NCI-H460 (cell line): Measurements from ENCODE around the gene DAB1. TPM values are rescaled to one million over a fixed set of nuclear protein-coding genes. Genes with fewer than 3 reads are reported as not detected.

Source experiments
- DNase-seq: peaks from one replicate; pipeline ENCODE4 v3.0.0-alpha.2; 2016; ENCODE audit warnings: low read depth; ENCODE audit errors: extremely low read depth
- total RNA-seq: library from RNA; depleted of rRNA; stranded (reverse); fragments of >200 nt; shearing (Covaris generic); gene quantifications from 2 replicates; pipeline ENCODE4 v1.2.3, GENCODE V29; 2014

DAB1 gene
- total RNA-seq, 1 experiment from 2014 or later = 0.45 TPM

DNA sequence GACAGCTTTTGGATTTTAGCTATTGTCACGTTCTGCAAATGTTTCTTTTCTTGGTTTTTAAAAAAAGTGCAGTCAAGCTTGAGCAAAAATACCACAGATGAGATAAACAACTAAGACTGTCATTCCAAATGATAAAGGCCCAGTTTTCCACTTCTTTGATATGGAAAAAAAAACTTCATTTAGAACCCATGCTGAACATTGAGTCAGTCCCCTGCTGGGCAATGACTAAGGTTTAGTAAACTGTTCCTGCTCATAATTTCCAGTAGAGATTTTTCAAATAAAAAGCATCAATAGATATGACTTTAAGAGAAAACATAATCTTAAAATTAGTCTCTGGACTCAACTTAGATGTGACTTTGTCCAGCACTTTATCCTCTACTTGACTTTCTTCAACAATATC lies 290.2 kb downstream of the DAB1 start:
- DNase-seq = no peak

DNA sequence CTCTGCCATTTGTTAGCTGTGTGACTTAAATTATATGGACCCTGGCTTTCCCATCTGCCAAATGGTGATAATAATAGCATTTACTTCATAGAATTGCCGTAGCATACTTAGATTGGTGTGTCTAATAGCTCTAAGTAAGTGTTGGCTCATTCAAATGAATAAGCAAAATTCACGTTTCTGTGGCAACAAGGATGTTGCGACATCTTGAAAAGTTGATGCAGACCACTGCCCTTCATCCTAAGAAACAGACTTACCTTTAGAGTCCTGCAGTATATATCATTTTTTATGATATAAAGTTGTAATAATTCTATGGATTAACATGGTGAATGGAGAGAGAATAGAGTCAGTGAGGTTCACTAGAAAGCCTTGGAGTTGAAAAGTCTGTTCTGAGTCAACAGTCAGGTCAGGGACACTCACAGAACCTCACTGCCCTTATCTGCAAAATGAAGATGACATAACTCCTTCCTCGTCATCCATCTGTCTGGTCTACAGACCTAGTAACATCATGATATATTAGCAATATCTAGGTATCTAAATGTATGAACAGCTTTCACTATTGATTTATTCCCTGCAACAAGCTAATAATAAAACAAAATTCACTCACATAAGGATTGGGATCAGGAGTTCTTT lies 290.8 kb downstream of the DAB1 start:
- DNase-seq = no peak

DNA sequence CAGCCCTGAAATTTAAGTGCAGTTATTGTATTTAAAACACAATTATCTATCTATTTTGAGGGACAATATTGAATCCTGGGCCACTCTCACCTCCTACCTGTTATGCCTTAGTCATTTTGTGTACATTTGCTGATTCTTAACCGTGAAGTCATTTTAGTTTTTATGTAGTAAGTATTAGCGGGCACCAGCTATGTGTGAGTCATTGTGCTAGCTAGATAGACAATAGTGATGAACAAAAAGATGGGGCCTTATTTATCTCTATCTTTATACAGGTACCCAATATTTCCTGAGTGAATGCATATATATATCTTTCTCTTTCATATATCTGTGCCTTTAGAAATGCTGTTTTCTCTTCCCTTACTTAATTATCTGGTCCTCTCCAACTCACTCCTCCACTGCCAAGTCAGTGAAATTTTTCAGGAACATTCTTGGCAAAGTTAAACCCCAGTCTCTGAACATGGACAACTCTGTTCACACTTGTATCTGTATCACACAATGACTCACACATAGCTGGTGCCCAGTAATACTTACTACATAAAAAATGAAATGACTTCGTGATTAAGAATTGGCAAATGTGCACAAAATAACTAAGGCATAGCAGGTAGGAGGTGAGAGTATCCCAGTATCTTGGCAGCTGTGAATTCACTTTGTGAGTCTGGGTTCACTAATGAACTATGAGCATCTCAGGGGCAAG lies 292.0 kb downstream of the DAB1 start:
- no peak for DNase-seq

DNA sequence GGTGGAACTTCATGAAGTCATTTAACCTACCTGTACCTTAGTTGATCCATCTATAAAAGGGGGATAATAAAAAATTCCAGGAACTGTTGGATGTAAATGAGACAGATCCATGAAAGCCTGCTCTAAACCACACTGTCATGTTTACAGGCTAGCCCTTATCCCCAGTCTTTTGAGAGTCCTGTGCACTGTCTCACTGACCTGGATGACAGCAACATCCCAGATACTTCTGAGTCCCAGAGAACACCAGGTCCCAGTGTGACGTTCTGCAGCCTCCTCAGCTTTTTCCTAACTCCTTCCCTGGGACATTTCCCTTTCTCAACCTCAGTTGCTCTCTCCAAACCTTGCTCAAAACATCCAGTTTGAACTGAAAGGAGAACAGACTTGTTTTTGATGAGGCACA lies 292.6 kb downstream of the DAB1 start:
- no peak for DNase-seq

DNA sequence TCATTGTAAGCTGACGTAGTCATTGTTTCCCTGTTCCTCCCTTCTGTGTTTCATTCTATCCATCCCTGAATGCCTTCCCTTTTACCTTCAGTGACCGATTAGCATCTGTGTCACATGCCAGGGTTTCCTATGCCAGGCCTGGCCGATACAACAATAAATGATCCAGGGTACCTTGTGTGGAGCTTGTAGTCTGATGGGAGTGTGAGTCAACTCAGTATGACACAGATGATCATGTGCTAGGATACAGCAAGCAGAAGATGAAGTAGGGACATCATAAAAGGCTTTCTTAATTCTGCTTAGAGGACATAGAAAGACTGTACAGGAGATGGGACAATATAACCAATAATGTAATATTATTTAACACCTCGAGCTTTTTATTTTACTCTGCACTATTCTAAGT lies 294.0 kb downstream of the DAB1 start:
- no peak for DNase-seq

DNA sequence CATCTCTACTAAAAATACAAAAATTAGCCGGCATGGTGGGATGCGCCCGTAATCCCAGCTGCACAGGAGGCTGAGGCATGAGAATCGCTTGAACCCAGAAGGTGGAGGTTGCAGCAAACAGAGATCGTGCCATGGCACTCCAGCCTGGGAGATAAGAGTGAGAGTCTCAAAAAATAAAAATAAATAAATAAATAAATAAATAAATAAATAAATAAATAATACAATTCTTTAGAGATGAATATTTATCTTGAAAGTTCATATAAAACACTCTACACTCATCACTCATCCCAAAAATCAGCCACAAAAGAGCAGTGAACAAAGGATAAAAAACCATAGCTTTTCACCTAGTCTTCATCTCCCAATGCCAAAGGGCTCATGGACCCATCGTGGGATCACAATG lies 295.9 kb downstream of the DAB1 start:
- DNase-seq = no peak

DNA sequence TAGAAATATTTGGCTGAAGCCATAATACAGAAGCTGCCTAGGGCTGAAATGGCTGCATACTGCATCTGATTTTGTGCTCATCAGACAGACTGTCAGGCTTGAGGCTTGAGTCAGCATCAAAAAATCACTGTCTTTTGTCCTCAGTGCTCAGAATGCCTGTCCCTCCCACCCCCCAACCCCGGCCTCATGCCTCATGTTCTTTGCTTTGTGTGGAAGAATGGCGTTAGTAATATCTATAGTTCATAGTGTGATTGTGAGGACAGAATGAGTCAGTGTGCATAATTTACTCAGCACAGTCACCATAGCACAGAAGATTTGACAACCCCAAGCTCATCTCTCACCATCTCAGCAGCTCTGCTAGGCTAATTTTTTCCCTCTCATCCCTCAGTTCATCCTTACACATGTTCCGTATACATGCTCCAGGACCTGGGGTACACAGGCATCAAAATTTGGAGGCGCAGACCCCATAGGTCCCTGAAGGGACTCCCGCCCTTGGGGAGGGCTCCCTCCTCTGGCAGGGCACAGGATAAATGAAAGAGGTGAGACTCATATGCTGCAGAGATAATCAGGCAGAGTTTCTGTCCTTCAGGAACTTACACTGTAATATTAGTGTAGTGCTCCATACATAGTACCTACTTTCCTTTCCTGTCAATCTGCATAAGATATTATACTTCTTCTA lies 299.0 kb downstream of the DAB1 start:
- DNase-seq = no peak

DNA sequence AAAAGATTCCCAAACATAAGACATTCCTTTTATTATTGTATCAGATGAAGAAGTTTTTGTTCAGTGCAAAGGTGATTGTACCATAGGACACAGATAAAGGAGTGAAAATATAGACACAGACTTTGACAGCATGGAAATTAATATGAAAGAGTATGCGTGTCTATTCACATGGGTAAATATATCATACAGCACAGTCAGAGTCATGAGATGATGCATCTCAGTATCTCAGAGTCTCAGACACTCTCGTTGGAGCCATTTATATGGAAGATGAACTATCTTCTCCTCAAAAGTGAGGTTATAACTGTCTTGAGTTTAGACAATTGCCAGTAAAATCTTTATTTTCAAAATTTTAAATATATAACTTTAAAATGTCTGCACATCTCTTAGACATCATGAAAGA lies 299.7 kb downstream of the DAB1 start:
- DNase-seq = no peak

DNA sequence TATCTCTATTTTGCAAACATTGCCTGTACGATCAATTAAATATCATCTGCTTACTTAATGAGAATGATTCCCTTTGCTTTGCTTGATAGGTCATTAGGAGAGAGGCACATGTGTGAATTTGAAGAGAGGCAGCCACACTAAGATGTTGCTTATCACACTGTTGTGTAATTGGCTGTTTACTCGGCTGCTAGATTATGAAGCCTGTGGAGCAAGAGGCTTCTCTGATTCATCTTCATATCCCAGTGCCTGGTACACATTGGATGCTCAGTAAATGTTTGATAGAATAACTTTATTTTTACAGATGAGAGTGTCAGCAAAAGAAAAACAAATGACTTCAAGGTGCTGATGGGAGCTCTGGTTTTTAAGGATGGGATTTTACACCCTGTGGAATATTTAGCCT lies 301.8 kb downstream of the DAB1 start:
- no peak for DNase-seq

DNA sequence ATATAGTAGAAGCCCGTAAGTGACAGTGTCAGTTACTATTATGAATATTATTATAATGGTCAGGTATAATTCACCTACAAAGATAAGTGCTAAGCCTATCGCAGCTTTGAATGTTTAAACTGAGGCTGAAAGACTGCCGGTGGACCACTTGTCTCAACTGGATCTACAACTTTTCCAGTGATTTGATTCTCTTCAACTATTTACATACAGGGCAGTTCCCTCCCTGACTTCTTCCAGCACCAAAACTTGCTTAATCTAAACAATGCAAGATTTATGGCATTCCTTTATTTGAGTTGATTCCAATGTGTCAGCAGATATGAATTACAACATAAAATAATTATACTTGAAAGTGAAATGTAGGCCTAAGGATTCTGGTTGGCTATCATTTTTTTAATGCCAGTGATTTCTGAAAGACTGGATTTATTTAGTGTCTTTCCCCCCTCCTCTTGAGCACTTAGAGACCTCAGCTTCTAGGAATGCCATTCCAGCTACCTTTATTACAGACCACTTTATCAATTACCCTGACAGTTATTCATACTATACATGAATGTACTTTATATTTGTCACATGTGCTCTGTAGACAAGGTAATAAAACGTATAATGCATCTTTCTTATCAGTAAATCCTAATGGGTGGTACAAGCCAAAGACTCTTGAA lies 304.8 kb downstream of the DAB1 start:
- no peak for DNase-seq

DNA sequence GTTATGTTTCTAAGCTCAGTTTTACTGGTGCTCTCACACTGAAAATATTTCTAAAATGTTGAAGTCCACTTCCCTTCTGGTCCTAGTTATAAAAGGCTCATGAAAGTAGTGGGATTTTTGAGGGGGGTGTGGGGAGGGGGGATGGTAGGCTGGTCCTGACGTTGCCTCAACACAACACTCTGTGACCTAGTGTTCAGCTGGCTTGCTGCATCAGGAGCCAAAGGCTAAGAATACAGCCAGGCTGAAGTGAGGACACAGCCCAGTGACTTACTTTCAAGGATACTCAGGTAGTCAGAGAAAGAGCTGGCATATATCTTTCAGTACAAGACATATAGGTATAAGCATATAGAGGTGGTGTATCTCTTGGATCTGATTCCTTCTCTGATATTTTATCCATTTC lies 306.1 kb downstream of the DAB1 start:
- DNase-seq = no peak

DNA sequence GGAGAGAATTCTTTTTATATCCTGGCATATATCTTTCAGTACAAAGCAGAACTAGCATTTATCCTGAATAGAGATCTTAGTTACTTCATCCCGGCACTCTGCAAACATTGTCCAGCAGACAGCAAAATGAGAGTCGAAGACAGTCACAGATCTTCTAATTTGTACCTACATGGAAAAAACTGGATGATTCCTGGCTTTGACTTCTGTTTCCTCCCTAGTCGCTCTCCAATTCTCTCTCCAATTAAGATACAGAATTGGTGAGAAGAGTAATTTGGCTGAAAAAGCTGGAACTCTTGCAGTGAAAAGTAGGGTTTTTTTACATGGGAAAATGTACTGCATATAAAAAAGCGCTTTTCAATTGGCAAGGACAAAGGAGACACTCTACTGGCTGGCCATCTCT lies 307.0 kb downstream of the DAB1 start:
- no peak for DNase-seq

DNA sequence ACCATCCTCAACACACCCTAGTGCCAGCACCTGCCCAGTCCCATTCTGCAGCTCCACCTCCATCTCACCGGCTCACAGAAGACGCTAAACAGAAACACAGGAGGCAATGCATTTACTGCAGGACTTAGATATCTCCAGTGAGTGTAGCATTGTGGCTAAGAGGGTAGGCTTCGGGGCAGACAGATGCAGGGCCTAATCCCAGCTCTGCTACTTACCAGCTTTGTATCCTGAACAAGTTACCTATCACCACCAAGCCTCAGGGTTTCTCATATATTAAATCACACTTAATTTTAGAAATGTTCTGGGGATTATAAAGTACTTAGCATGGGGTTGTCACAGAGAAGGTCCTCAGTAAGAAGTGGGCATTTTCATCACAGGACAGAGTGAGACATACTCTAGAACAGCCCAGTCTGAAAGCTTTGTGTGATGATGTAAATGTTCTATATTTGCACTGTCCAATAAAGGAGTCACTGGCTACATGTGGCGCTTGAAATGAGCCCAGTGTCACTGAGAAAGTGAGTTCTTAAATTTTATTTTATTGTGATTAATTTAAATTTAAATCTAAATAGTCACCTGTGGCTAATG lies 308.7 kb downstream of the DAB1 start:
- DNase-seq = no peak

DNA sequence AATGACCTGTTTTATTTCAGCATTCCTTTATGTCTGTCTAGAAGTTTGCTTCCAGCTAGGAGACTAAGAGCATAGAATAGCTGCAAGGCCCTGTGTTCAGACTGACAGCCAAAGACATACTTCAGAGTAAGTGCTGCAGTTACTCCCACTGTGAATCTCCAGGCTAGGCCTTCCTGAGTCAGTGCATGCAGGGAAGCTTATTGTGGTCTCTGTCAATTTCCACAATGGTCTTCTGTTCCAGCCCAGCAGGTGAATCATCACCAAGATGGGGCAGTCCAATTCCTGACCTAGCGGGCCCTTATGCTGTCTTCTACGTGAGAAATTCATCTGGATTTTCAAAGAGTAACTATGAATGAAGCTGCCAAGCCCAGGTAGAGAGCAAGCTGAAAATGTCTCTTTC lies 311.7 kb downstream of the DAB1 start:
- no peak for DNase-seq

DNA sequence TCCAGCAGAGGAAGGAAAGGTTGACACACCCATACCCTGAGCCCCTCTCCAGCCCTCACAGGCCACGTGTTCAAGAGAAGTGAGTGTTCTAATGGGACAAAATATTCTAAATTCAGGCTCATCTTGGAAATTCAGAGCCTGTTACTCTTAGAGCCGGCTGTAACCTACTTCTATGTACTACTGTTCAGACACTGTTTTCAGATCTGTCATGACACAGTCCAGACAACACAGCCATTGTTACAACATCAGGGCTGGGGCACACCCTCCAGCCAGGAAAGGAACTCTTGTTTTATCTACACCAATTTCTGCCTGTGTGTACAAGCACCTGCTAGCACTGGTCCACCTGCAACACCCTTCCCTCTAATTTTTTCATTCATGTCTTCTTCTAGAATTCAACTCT lies 312.7 kb downstream of the DAB1 start:
- no peak for DNase-seq

DNA sequence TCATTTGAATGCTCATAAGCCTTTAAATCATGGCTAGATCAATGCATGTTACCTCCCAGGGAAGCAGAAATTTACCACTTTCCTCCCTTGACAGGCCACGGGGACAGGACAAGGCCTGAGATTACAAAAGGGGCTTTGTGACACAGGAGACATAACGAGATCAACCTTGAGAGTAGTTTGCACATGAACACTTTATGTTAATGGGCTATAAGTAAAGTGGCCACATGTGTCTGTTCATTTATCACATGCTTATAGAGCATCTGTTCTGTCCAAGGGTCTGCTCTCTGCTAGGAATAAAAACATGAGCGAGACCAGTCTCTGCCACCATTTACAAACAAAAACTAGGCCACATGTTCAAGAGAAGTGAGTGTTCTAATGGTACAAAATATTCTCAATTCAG lies 314.0 kb downstream of the DAB1 start:
- no peak for DNase-seq

DNA sequence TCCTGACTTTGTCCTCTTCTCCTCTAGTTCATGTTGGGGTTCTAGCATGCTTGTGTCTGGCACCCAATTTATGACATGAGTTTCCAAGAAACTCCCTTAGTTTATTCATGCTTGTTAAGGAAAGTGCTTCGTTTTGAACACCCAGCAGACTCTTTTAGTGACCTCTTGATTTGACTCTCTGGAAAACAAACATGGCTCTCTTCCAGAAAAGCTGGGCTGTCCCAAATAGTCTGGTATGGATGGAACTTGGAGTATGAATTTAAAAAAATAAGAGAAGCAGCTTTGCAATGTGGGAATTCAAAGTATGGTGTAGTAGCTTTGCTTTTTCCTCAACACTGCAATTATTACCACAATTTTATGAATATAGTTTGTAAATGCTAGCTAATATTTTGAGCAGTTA lies 314.6 kb downstream of the DAB1 start:
- DNase-seq = no peak

DNA sequence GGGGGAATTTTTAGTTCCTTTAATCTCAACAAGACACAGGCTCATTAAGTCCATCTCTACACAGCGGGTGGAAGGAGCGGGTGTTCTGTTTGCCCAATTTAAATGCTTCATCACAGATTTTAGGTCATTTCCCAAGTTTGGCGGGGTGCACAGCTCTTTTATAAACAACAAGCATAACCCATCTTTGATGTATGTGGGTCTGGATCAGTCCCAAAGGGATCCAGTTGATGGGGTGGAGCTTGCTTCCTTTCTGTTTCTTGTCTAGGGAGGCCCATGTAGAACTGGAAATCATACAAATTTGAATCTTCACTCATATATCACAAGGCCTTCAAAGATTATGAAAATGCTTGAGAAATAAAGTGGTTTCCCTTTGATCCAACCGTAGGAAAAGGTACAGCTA lies 317.6 kb downstream of the DAB1 start:
- no peak for DNase-seq

DNA sequence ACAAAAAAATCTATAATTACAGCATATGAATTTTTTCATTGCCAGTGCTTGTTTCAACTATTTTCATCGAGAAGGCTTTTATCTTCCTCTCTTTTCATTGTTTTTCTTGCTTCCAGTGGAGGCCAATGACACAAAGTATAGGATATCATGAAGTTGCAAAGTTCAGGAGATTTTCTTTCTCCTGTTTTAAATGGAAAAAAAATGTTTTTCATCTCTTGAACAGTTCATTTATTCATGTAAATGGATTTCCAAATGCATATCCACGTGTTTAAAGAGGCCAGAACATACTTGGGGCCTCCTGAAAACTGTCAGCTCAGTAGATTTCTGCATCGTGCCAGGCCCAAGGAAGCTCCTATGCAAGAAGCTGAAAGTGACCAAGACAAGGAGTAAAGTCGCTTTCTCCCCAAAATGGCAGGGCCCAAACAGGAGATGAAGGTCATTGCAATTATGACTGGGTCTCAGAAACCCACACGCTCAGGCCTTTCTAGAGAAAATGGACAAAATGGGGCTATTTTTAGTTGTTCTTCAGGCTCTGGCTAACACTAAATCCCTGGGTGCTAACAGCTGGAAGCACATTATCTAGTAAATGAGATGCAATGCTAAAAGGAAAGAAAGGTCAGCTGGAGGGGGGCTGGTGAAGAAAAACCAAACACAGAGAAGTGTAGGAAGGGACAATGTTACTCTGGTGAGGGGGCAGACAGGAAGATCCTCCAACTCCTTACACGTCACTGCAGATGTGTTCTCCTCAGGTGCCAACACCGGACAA lies 321.1 kb downstream of the DAB1 start:
- no peak for DNase-seq

DNA sequence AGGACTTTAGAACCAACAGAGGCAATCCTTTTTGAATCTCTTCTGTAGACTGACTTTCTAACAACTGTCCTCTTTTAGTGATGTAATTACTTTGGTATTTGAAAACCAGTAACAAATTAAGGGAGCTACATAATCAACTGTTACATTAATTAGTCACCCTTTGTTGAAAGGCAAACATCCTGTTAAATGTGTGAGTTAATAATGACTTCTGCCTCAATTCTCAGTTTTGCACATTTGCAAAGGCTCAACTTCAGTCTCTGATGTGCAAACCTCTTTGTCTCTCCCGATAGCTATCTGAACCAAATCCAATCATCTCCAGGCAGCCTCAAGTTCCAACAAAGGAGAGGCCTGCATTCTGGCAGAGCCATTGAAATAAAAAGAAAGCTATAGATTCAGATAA lies 322.7 kb downstream of the DAB1 start:
- no peak for DNase-seq

DNA sequence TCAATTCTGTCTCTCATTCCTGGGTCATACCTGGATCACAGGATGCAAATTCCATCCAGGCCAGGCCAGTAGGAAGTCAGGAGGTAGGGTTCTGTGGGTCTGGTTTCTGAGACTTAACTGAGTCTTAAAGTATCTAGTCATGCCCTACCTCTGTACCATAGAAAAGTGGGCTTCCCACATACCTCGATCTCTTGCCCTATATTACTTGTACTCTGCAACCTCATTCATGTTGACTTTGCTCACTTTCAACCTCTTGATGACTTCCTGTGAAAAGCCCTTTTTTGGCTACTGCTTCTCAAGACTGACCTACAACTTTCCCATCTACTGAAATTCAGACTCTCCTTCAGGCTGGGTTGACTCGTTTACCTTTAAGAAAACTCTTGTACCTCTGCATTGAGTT lies 329.1 kb downstream of the DAB1 start:
- no peak for DNase-seq
